Trophoblast cell (in vitro differentiated cells and primary cell): ENCODE results near the gene CEP72.

ENCODE experiments used
- DNase-seq, 2 donors: peaks; one replicate each; pipeline ENCODE4 v3.0.0-alpha.2; 2016
- H2AFZ ChIP-seq: 2 replicates; pipeline ENCODE4 v1.6.1; 2013; ENCODE audit warnings: low read length, moderate library complexity, mild to moderate bottlenecking; ENCODE audit not compliant: insufficient read depth, poor library complexity
- H2AK5ac ChIP-seq: 2 replicates; pipeline ENCODE4 v1.6.1; 2013; ENCODE audit warnings: mild to moderate bottlenecking, low read length
- H2BK120ac ChIP-seq: 2 replicates; pipeline ENCODE4 v1.6.1; 2013; ENCODE audit warnings: low read length, mild to moderate bottlenecking, moderate library complexity; ENCODE audit not compliant: insufficient read depth, poor library complexity
- H2BK12ac ChIP-seq: 2 replicates; pipeline ENCODE4 v1.6.1; 2013; ENCODE audit warnings: mild to moderate bottlenecking, low read length, moderate library complexity
- H2BK5ac ChIP-seq: 2 replicates; pipeline ENCODE4 v1.6.1; 2013; ENCODE audit warnings: low read length, low read depth, moderate library complexity, mild to moderate bottlenecking; ENCODE audit not compliant: poor library complexity
- H3K14ac ChIP-seq: 2 replicates; pipeline ENCODE4 v1.6.1; 2013; ENCODE audit warnings: mild to moderate bottlenecking, low read length
- H3K18ac ChIP-seq: 2 replicates; pipeline ENCODE4 v1.6.1; 2013; ENCODE audit warnings: mild to moderate bottlenecking, low read length
- H3K23ac ChIP-seq: 2 replicates; pipeline ENCODE4 v1.6.1; 2013; ENCODE audit warnings: low read length
- H3K27ac ChIP-seq: 2 replicates; pipeline ENCODE4 v1.5.1; 2013; ENCODE audit warnings: low read depth, mild to moderate bottlenecking, inconsistent platforms, low read length, moderate library complexity
- H3K27me3 ChIP-seq: 2 replicates; pipeline ENCODE4 v1.6.1; 2013; ENCODE audit warnings: inconsistent platforms, mild to moderate bottlenecking, low read length, moderate library complexity; ENCODE audit not compliant: insufficient read depth
- H3K36me3 ChIP-seq, 2 experiments: 1 replicate in 1 of 2; 2 replicates in 1 of 2; pipeline ENCODE4 v1.6.1; 2013; ENCODE audit warnings: low read length in 2 of 2, mild to moderate bottlenecking in 2 of 2, moderate library complexity in 1 of 2; ENCODE audit not compliant: insufficient read depth in 2 of 2, control insufficient read depth in 1 of 2
- H3K4ac ChIP-seq: 2 replicates; pipeline ENCODE4 v1.6.1; 2013; ENCODE audit warnings: low read depth, mild to moderate bottlenecking, low read length, moderate library complexity
- H3K4me1 ChIP-seq, 2 experiments: 1 replicate in 1 of 2; 2 replicates in 1 of 2; pipeline ENCODE4 v1.6.1; 2013; ENCODE audit warnings: low read length in 2 of 2, mild to moderate bottlenecking in 2 of 2, moderate library complexity in 1 of 2; ENCODE audit not compliant: insufficient read depth in 2 of 2, control insufficient read depth in 1 of 2
- H3K4me2 ChIP-seq: 2 replicates; pipeline ENCODE4 v1.6.1; 2013; ENCODE audit warnings: inconsistent platforms, mild to moderate bottlenecking, low read length, moderate library complexity
- H3K4me3 ChIP-seq: 2 replicates; pipeline ENCODE4 v1.5.1; 2013; ENCODE audit warnings: mild to moderate bottlenecking, low read depth, low read length, inconsistent platforms
- H3K79me1 ChIP-seq: one replicate; pipeline ENCODE4 v1.6.1; 2013; ENCODE audit warnings: low read length
- H3K79me2 ChIP-seq: 2 replicates; pipeline ENCODE4 v1.6.1; 2013; ENCODE audit warnings: low read length, mild to moderate bottlenecking; ENCODE audit not compliant: control insufficient read depth, insufficient read depth, poor library complexity
- H3K9ac ChIP-seq: 2 replicates; pipeline ENCODE4 v1.6.1; 2013; ENCODE audit warnings: mild to moderate bottlenecking, low read length
- H3K9me3 ChIP-seq: 2 replicates; pipeline ENCODE4 v1.6.1; 2013; ENCODE audit warnings: low read depth, mild to moderate bottlenecking, control low read depth, inconsistent platforms, low read length; ENCODE audit not compliant: insufficient read depth
- H4K12ac ChIP-seq: 2 replicates; pipeline ENCODE4 v1.6.1; 2013; ENCODE audit warnings: low read depth, mild to moderate bottlenecking, low read length, moderate library complexity
- H4K8ac ChIP-seq: 2 replicates; pipeline ENCODE4 v1.6.1; 2013; ENCODE audit warnings: low read depth, mild to moderate bottlenecking, low read length, moderate library complexity
- H4K91ac ChIP-seq: one replicate; pipeline ENCODE4 v1.6.1; 2013; ENCODE audit warnings: low read depth, mild to moderate bottlenecking, low read length, moderate library complexity
- WGBS: extraction: QIAGEN DNeasy Blood & Tissue Kit; methylation state at CpG from one replicate; pipeline ENCODE4 v1.1.7; 2013; ENCODE audit warnings: missing lambda C conversion rate; ENCODE audit not compliant: insufficient read length, insufficient coverage; ENCODE audit errors: extremely low coverage; 5-methylcytosine and 5-hydroxymethylcytosine counted together

CEP72 gene

DNA sequence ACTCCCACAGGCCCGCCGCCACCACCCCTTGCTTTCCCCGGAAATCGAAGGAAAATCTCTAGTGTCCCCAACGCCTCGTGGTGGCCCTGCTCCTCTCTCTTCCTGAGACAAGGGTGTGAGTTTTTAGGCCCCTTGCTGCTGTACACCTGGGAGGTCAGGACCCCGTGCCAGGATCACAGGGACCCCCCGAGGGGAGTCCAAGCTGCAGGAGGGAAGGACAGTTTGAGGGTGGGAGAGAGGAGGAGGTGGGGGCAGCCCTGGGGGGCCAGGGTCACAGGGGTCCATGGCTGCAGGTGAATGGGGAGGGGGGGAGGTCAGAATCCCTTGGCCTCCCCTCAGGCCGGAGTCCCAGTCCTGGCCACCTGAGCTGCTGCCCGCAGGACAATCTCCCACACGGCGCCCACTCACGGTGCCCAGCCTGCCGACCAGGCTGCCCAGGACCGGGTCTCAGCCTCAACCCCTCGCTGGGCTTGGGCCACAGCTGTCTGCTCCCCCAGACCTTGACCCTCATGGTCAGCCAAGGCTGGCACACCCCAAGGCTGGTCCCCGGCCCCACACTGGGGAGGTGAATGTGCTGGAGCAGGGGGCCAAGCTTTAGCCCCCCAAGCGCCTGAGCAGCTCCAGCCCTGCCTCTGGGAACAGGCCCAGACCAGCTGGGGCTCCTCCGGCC lies 61.2 kb downstream of the CEP72 start:
- no CpG with 5 or more reads among the region's 19 CpGs for WGBS
- Histone ChIP-seq H3K4me1 (peaks cover 3 to 21% of the 10 kb centered on the region in 2 experiments), H3K27me3 (no peaks in the 10 kb centered on the region)

DNA sequence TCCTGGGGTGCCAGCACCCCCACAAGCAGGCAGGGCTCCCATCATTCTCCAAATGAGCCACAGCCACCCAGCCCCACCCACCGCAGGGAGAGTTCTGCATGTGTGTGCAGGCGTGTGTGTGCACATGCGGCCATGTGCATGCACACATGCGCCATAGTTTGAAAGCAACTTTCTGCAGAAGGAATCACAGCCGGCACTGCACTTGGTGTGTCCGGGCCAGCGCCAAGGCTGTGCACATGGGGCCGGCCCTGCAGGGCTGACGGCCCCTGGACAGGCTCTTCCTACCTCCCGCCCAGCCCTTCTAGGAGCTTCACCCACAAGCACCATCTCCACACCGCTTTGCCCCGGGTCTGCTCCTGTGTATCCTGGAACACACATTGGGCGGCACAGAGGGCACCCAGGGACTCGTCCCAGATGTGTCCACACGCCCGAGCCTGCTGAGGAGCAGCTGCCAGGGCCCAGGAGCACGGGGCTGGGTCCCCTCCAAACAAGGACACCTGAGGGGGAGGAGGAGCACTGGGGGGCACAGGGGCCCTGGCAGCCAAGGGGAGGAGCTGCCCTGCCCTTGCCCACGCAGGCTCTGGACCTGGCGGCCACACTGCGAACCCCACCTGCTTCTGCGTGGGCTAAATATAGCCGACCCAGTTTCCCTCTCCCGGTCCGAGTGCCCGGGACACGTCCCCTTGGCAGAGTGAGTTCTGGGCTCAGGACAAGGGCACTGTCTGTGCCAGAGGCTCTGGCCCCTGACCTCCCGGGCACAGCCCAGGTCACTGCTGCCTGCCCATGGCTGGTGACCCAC lies 61.9 kb downstream of the CEP72 start:
- Histone ChIP-seq H3K4me3 (no peak overlapping the region), H2AK5ac (no peak overlapping the region), H3K18ac (no peak overlapping the region), H4K12ac (no peak overlapping the region), H3K23ac (no peak overlapping the region), H4K8ac (no peak overlapping the region), H3K4me1 (peaks cover 3 to 21% of the 10 kb centered on the region in 2 experiments), H3K79me1 (no peaks in the 10 kb centered on the region), H2AFZ (no peak overlapping the region), H4K91ac (no peak overlapping the region), H3K4ac (no peak overlapping the region), H2BK12ac (no peak overlapping the region), H2BK5ac (no peak overlapping the region), H3K9me3 (peaks cover 3% of the 10 kb centered on the region), H3K14ac (no peak overlapping the region), H3K79me2 (no peaks in the 10 kb centered on the region), H3K36me3 (no peaks in the 10 kb centered on the region), H3K4me2 (no peak overlapping the region), H3K9ac (no peak overlapping the region), H2BK120ac (no peak overlapping the region), H3K27ac (no peak overlapping the region), H3K27me3 (no peaks in the 10 kb centered on the region)
- no CpG with 5 or more reads among the region's 27 CpGs for WGBS
- DNase-seq: peak; percentile 13 to 30

More for the DNA sequence above, 61.2 kb downstream of the CEP72 start:
- H2AK5ac ChIP-seq: no peak overlapping the region
- H3K4me2 ChIP-seq: peak overlapping the region; percentile 42
- H4K8ac ChIP-seq: no peak overlapping the region
- no peak for DNase-seq
- no peak overlapping the region for H2BK12ac ChIP-seq
- H3K14ac ChIP-seq: no peak overlapping the region
- peaks cover 4% of the 10 kb centered on the region in 2 experiments for H3K36me3 ChIP-seq
- H3K18ac ChIP-seq: no peak overlapping the region
- no peak overlapping the region for H3K27ac ChIP-seq
- H3K79me1 ChIP-seq: no peaks in the 10 kb centered on the region
- no peak overlapping the region for H3K23ac ChIP-seq
- no peak overlapping the region for H3K9ac ChIP-seq
- no peak overlapping the region for H4K12ac ChIP-seq
- H2BK5ac ChIP-seq: no peak overlapping the region
- H3K4me3 ChIP-seq: no peak overlapping the region
- H2BK120ac ChIP-seq: no peak overlapping the region
- no peak overlapping the region for H3K4ac ChIP-seq
- no peak overlapping the region for H2AFZ ChIP-seq
- no peak overlapping the region for H4K91ac ChIP-seq
- peaks cover 3% of the 10 kb centered on the region for H3K9me3 ChIP-seq
- no peaks in the 10 kb centered on the region for H3K79me2 ChIP-seq

DNA sequence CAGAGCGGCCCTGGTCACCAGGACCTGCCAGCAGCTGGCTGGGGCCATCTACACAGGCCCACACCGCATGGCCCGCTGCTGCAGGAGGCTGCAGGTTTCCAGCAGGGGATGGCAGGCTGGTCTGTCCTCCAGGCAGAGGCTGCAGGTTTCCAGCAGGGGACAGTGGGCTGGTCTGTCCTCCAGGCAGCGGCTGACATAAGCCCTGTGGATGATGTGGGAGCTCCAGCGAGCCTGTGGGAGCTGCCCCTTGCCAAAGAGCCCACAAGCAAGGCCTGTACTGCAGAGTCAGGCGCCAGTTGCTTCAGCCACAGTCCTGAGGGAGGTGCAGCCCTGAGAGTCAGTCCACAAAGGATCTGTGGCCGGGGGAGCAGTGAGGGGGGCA lies 62.5 kb downstream of the CEP72 start:
- Histone ChIP-seq H3K79me2 (no peaks in the 10 kb centered on the region), H4K12ac (no peak overlapping the region), H3K9me3 (peaks cover 3% of the 10 kb centered on the region), H3K4me1 (peaks cover 3 to 21% of the 10 kb centered on the region in 2 experiments), H3K4ac (no peak overlapping the region), H2AFZ (no peak overlapping the region), H3K18ac (no peak overlapping the region), H3K4me3 (no peak overlapping the region), H3K14ac (no peak overlapping the region), H2BK120ac (no peak overlapping the region), H3K9ac (no peak overlapping the region), H3K36me3 (no peaks in the 10 kb centered on the region), H2BK5ac (no peak overlapping the region), H4K91ac (no peak overlapping the region), H2AK5ac (no peak overlapping the region), H3K79me1 (no peaks in the 10 kb centered on the region), H3K27ac (no peak overlapping the region), H3K4me2 (no peak overlapping the region), H3K23ac (no peak overlapping the region), H3K27me3 (no peaks in the 10 kb centered on the region), H4K8ac (no peak overlapping the region), H2BK12ac (no peak overlapping the region)
- no CpG with 5 or more reads among the region's 7 CpGs for WGBS
- DNase-seq: peak; percentile 10 to 44

DNA sequence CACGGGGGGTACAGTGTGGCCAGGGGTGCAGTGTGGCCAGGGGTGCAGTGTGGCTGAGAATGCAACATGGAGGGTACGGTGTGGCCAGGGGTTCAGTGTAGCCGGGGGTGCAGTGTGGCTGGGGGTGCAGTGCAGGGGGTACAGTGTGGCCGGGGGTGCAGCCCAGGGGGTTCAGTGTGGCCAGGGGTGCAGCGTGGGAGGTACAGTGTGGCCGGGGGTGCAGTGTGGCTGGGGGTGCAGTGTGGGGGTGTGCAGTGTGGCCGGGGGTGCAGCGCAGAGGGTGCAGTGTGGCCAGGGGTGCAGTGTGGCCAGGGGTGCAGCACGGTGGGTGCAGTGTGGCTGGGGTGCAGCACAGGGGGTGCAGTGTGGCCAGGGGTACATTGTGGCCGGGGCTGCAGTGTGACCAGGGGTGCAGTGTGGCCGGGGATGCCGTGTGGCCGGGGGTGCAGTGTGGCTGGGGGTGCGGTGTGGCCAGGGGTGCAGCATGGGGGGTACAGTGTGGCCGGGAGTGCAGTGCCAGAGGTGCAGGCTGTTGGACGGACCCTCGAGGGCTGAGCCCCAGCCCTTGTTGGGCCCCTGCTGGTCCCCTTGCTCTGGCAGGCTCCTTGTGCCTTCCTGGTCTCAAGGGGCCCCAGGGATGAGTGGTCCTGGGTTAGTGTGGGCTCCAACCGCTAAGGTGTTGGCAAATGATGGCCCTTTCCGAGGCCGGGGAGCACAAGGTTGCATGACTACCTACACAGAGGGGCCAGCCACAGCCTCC lies 63.2 kb downstream of the CEP72 start:
- no CpG with 5 or more reads among the region's 20 CpGs for WGBS
- H3K9ac ChIP-seq: no peak overlapping the region

More for the DNA sequence above, 63.2 kb downstream of the CEP72 start:
- Histone ChIP-seq H3K27me3 (no peaks in the 10 kb centered on the region), H3K27ac (no peak overlapping the region), H3K9me3 (peaks cover 3% of the 10 kb centered on the region), H2BK5ac (no peak overlapping the region), H3K4me1 (peaks cover 3 to 21% of the 10 kb centered on the region in 2 experiments), H2BK12ac (no peak overlapping the region), H2AK5ac (no peak overlapping the region), H4K12ac (no peak overlapping the region), H3K79me2 (no peaks in the 10 kb centered on the region), H3K4me2 (no peak overlapping the region), H4K91ac (no peak overlapping the region), H3K36me3 (no peaks in the 10 kb centered on the region), H2BK120ac (no peak overlapping the region), H3K23ac (no peak overlapping the region), H3K4ac (no peak overlapping the region), H4K8ac (no peak overlapping the region), H3K4me3 (no peak overlapping the region), H3K18ac (no peak overlapping the region), H3K79me1 (no peaks in the 10 kb centered on the region), H3K14ac (no peak overlapping the region), H2AFZ (no peak overlapping the region)
- DNase-seq: no peak
